Breast epithelium (tissue), 4 donors: ENCODE results near the gene APRT. TPM values are rescaled to one million over a fixed set of nuclear protein-coding genes. Genes with fewer than 3 reads are reported as not detected.

Source experiments
- DNase-seq, 2 donors: peaks; one replicate each; pipeline ENCODE4 v3.0.0-alpha.2; 2019; ENCODE audit warnings: low spot score in 2 of 2
- H3K27ac ChIP-seq, 2 donors: fragments of 200-600 bp; sonication (generic) in 1 of 2; one replicate each; pipeline ENCODE4 v1.5.1; 2016 to 2019; ENCODE audit warnings: mild to moderate bottlenecking in 1 of 2
- H3K27me3 ChIP-seq, 2 donors: fragments of 200-600 bp; sonication (generic) in 1 of 2; one replicate each; pipeline versions ENCODE4 v1.5.1 to v1.6.0; 2017 to 2019; ENCODE audit warnings: control low read depth in 1 of 2, mild to moderate bottlenecking in 1 of 2
- H3K36me3 ChIP-seq: fragments of 200-600 bp; one replicate; pipeline ENCODE4 v1.5.1; 2019
- H3K4me1 ChIP-seq, 2 donors: fragments of 200-600 bp; sonication (generic); one replicate each; pipeline ENCODE4 v1.5.1; 2016 to 2019; ENCODE audit warnings: control low read depth in 1 of 2
- H3K4me3 ChIP-seq, 3 donors: fragments of 200-600 bp; sonication (generic); 1 replicate in 2 of 3; 2 replicates in 1 of 3; pipeline ENCODE4 v1.5.1; 2016 to 2019; ENCODE audit warnings: mild to moderate bottlenecking in 3 of 3, moderate library complexity in 2 of 3
- H3K9me3 ChIP-seq, 2 donors: fragments of 200-600 bp; sonication (generic) in 1 of 2; one replicate each; pipeline ENCODE4 v1.5.1; 2016 to 2019; ENCODE audit warnings: control low read depth in 1 of 2
- POLR2A ChIP-seq: fragments of 450-650 bp; IDR thresholded peaks from one replicate; pipeline ENCODE4 v1.6.1; 2016; ENCODE audit warnings: antibody characterized with exemption, mild to moderate bottlenecking, moderate library complexity
- POLR2AphosphoS5 ChIP-seq, 3 donors: sonication (generic); formaldehyde crosslinking; IDR thresholded peaks; one replicate each; pipeline ENCODE4 v1.6.1; 2017; ENCODE audit warnings: antibody characterized with exemption in 3 of 3
- intact Hi-C: fragments of 100-400 bp; cut with DNase I; formaldehyde crosslinking; loops from one replicate; pipeline ENCODE4 v1.15.1; 2023; ENCODE audit warnings: low total_unique reads
- total RNA-seq, 3 donors: library from RNA; depleted of rRNA; stranded (reverse); fragments of >200 nt; gene quantifications; one replicate each; pipeline ENCODE4 v1.1.0, GENCODE V29; 2016
- TF ChIP-seq, protein P1 (sequence below), 3 donors: fragments of 450-650 bp; IDR thresholded peaks; one replicate each; pipeline ENCODE4 v1.5.1; 2016 to 2017; ENCODE audit warnings: antibody characterized with exemption in 3 of 3, mild to moderate bottlenecking in 3 of 3, moderate library complexity in 3 of 3

Gene APRT
- total RNA-seq, 3 donors from 2014 or later: 93.8 to 152 (median 126) TPM

DNA sequence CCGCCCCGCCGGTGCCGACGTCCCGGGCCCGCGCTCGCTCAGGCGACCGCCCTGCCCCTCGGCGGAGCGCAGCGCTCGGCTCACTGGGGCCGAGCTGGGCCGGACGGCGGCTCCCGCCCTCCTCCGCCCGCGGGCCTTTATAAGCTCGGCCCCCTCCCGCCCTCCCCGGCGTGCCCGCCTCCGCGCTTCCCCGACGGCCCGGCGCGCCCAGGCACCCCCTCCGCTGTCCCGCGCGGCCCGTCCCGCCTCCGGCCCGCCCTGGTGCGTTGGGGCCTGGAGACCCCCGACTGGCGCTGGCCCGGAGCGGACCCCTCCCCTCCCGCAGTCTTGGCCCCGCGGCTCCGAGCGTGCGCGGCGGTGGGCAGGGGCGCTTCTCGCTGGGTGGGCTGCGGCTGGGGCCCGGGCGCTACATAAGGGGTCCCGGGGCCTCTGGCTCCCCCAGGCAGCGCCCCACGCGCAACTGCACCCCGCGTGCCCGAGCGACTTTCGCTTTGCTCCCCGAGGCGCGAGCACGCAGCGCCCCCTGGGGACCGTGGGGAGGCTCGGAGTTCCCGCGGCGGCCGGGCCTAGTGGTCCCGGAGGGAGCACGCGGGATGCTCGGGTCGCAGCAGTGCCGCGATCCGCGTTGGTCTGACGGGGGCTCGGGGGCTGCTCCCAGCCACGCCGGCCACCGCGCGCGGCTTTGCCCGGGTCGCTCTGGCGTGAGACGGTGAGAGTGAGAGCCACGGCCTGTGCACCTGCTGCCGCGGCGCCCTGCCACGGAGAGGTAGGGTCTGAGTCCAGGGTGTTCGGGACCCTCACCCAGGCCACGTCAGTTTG lies 26.4 kb downstream of the APRT start, which contains the start of gene PIEZO1:
PIEZO1 (minus strand) TSS at position 115 of the 819 bp plus-strand sequence. CDS start 256 bp downstream, outside the sequence.
- H3K27me3 ChIP-seq: no peaks in the 10 kb centered on the region
- no peaks in the 10 kb centered on the region for H3K36me3 ChIP-seq
- peak within 1 kb of the TSS; percentile 94 to 99 for H3K27ac ChIP-seq
- TF ChIP-seq POLR2AphosphoS5 (IDR thresholded peaks at IDR 0.05) (peak; percentile 25 to 34 (median 32)), POLR2A (no peak)
- TF ChIP-seq, protein P1, sequence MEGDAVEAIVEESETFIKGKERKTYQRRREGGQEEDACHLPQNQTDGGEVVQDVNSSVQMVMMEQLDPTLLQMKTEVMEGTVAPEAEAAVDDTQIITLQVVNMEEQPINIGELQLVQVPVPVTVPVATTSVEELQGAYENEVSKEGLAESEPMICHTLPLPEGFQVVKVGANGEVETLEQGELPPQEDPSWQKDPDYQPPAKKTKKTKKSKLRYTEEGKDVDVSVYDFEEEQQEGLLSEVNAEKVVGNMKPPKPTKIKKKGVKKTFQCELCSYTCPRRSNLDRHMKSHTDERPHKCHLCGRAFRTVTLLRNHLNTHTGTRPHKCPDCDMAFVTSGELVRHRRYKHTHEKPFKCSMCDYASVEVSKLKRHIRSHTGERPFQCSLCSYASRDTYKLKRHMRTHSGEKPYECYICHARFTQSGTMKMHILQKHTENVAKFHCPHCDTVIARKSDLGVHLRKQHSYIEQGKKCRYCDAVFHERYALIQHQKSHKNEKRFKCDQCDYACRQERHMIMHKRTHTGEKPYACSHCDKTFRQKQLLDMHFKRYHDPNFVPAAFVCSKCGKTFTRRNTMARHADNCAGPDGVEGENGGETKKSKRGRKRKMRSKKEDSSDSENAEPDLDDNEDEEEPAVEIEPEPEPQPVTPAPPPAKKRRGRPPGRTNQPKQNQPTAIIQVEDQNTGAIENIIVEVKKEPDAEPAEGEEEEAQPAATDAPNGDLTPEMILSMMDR (IDR thresholded peaks at IDR 0.05): peak; percentile 70 to 92 (median 88)
- H3K4me1 ChIP-seq: peaks cover 0 to 6% of the 10 kb centered on the region in 2 donors
- intact Hi-C loops: no loop called here
- H3K9me3 ChIP-seq: no peaks in the 10 kb centered on the region
- peak in 1 of 2 donors; percentile 79 for DNase-seq
- H3K4me3 ChIP-seq: peak within 1 kb of the TSS; percentile 75 to 100 (median 84)

DNA sequence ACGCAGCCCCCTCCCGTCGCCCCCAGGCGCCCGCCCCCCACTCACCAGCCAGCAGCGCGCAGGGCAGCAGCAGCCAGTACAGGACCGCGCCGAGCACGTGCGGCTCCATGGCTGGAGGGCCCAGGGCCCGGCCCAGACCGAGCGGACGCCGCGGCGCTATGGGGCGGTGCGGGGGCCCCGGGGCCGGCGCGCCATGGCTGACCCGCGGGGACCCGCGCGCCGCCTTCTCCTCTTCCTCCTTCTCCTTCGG lies 26.9 kb downstream of the APRT start:
- Histone ChIP-seq H3K9me3 (no peaks in the 10 kb centered on the region), H3K27ac (peak overlapping the region; percentile 94 to 99), H3K4me3 (peak overlapping the region; percentile 75 to 100 (median 84)), H3K36me3 (no peaks in the 10 kb centered on the region), H3K27me3 (no peaks in the 10 kb centered on the region), H3K4me1 (peaks cover 2 to 6% of the 10 kb centered on the region in 2 donors)
- no peak for DNase-seq
- intact Hi-C loops: loop anchor here (5.0 kb wide), 1 partner anchor 42 kb away; no protein-coding TSS in a partner anchor
- TF ChIP-seq, protein P1 (IDR thresholded peaks at IDR 0.05): no peak
- TF ChIP-seq POLR2A: no peak
- TF ChIP-seq POLR2AphosphoS5 (IDR thresholded peaks at IDR 0.05): no peak

DNA sequence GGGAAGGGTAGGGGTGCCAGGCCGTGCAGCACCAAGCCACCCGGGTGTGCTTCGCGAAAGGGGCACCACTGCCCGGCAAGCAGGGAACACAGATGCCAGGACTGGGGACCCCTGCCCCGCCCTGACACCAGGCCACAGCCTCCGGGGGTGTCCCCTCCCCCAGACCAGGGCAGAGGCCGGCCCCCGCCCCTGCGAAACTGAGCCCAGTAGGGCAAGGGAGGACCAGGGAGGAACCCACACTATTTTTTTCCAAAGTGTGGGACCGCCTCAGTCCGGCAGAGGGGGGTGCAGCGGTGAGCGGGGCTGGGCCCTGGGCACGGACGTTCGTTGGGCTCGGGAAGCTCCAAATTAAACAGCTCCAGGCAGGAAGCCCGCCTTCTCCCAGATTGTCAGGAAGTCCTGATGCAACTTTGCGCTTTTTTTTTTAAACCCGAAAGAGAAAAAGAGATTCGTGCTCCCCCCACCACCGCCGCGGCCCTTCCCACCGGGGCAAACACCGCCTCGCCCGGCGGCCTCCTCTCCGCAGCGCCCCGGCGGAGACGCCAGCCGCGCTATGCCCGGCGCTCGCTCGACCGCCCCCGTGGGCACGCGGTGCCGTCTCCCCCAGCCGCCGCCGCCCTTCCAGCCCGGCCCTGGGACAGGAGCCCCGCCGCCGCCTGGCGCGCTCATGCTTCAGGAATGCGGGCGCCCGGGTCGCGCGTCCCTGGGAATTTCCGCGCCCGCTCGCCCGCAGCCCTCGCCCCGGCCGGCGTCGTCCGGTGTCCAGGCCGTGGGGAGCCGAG lies 27.5 kb downstream of the APRT start:
- TF ChIP-seq, protein P1 (IDR thresholded peaks at IDR 0.05): peak; percentile 48 to 66 (median 63)
- TF ChIP-seq POLR2A (no peak), POLR2AphosphoS5 (IDR thresholded peaks at IDR 0.05) (peak in 2 of 3 donors; percentile 9 to 32)
- intact Hi-C loops: loop anchor here (5.0 kb wide), 1 partner anchor 42 kb away; no protein-coding TSS in a partner anchor
- H3K4me1 ChIP-seq: peaks cover 6% of the 10 kb centered on the region in 2 donors
- H3K27me3 ChIP-seq: no peaks in the 10 kb centered on the region
- no peaks in the 10 kb centered on the region for H3K36me3 ChIP-seq
- no peaks in the 10 kb centered on the region for H3K9me3 ChIP-seq
- peak; percentile 76 to 77 for DNase-seq
- peak overlapping the region; percentile 94 to 99 for H3K27ac ChIP-seq
- peak overlapping the region; percentile 75 to 100 (median 84) for H3K4me3 ChIP-seq

DNA sequence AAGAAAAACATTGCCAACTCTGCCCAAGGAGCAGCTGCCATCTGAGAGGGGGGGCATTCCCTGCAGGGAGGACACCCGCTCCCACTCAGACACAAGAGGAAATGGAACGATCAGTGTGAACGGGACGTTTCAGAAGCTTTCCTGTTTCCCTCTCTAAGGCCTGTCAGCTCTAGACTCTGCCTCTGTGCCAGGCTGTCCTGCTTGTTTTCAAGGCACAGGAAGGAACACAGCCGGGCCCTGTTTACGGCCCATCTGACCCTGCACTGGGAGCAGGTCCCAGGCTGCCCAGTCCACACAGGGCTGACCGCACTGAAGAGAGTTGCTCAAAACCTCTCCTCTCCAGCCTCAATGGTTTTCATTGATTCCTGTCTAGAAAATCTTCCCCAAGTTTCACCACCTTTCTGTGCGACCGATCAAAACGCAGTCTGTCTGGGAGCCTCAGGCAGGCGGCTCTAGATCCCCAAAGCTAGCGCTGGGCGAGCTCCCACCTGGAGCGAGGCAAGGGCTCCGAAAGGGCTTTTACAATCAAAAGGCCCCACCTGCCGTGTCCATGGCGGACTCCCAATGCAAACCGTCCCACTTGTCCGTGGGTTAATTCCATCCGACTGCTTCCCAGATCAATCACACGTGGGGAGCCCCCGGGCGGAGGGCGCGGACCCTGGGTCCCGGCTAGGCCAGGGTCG lies 28.2 kb downstream of the APRT start:
- no peaks in the 10 kb centered on the region for H3K9me3 ChIP-seq
- intact Hi-C loops: loop anchor here (5.0 kb wide), 1 partner anchor 41 kb away; no protein-coding TSS in a partner anchor
- H3K4me3 ChIP-seq: peak overlapping the region; percentile 75 to 100 (median 84)
- TF ChIP-seq POLR2AphosphoS5 (IDR thresholded peaks at IDR 0.05) (peak in 1 of 3 donors; percentile 14), POLR2A (no peak)
- TF ChIP-seq, protein P1 (IDR thresholded peaks at IDR 0.05): no peak
- no peaks in the 10 kb centered on the region for H3K27me3 ChIP-seq
- H3K27ac ChIP-seq: peak overlapping the region; percentile 94 to 99
- H3K36me3 ChIP-seq: no peaks in the 10 kb centered on the region
- no peak for DNase-seq
- H3K4me1 ChIP-seq: peaks cover 6% of the 10 kb centered on the region in 2 donors
